HG03571 (cell line): ENCODE data around the gene SLC8A3.
A peak's percentile ranks its signal among the peaks of the same experiment; 100 is the strongest.
"Not testable (repeated sequence)": the region's sequence is repeated elsewhere in the genome, so short reads cannot be mapped to it uniquely, and the experiment has no call there.

Experiments used
- ATAC-seq: cut with Tn5 transposase; IDR thresholded peaks from one replicate; pipeline ENCODE4 v1.9.1; 2021; ENCODE audit not compliant: unreplicated experiment

Gene SLC8A3, protein sequence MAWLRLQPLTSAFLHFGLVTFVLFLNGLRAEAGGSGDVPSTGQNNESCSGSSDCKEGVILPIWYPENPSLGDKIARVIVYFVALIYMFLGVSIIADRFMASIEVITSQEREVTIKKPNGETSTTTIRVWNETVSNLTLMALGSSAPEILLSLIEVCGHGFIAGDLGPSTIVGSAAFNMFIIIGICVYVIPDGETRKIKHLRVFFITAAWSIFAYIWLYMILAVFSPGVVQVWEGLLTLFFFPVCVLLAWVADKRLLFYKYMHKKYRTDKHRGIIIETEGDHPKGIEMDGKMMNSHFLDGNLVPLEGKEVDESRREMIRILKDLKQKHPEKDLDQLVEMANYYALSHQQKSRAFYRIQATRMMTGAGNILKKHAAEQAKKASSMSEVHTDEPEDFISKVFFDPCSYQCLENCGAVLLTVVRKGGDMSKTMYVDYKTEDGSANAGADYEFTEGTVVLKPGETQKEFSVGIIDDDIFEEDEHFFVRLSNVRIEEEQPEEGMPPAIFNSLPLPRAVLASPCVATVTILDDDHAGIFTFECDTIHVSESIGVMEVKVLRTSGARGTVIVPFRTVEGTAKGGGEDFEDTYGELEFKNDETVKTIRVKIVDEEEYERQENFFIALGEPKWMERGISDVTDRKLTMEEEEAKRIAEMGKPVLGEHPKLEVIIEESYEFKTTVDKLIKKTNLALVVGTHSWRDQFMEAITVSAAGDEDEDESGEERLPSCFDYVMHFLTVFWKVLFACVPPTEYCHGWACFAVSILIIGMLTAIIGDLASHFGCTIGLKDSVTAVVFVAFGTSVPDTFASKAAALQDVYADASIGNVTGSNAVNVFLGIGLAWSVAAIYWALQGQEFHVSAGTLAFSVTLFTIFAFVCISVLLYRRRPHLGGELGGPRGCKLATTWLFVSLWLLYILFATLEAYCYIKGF

DNA sequence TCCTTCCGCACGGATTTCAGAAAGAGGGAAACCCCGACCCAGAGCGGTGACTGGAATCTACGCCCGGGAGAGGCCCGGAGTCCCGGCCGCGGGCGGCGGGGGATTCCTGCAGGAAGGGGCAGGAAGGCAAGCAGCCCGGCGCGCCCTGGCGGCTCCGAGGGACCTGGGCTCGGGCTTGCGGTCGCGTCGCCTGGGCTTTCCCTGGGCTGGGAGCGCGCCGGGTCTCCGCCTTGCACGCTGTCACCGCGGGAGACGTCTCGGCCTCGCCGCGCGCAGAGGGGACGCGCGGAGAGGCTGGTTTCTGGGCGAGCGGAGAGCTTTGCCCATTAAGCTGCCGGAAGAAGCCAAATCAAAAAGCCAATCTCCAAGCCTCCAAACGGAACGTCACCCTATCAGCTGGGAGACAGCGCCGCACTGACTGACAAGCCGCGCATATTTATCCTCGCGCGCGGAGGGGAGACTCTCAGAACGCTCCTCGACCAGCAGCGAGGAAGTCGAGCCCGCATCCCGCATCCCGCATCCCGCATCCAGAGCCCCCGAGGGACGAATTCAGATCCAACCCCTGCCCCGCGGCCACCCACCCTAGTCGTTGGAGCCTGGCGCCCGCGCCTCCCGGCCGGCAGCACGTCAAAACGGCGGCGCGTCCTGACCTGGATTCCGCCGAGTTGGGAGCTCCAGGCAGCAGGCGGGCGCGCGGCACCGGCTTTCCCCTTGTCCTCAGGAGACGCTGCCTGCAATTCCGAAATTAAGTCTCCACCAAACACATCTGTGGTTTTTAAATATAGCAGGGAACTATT is at the start of gene SLC8A3:
Gene SLC8A3 (minus strand): TSS at position 293 of the 797 bp plus-strand sequence. CDS start 20,529 bp downstream, outside the sequence.
- ATAC-seq, result no peak

DNA sequence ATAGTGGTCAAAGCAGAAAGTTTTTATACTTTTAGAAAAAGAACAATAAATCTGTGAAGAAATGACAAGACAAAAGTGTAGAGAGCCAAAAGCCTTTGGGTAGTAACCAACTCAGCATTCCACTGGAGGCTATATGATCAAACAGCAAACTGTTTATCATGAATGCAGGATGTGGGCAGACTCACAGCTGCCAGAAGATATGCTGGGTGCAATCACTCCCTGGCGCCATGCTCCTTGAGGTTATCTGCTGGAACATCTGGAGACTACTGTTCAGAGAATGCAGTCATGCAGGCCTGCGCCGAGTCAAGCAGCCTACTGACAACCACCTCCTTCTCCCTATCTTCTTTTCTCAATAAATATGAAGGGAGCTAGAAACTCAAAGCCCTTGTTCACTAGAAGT is 49.0 kb upstream of the SLC8A3 start:
- no peak for ATAC-seq

DNA sequence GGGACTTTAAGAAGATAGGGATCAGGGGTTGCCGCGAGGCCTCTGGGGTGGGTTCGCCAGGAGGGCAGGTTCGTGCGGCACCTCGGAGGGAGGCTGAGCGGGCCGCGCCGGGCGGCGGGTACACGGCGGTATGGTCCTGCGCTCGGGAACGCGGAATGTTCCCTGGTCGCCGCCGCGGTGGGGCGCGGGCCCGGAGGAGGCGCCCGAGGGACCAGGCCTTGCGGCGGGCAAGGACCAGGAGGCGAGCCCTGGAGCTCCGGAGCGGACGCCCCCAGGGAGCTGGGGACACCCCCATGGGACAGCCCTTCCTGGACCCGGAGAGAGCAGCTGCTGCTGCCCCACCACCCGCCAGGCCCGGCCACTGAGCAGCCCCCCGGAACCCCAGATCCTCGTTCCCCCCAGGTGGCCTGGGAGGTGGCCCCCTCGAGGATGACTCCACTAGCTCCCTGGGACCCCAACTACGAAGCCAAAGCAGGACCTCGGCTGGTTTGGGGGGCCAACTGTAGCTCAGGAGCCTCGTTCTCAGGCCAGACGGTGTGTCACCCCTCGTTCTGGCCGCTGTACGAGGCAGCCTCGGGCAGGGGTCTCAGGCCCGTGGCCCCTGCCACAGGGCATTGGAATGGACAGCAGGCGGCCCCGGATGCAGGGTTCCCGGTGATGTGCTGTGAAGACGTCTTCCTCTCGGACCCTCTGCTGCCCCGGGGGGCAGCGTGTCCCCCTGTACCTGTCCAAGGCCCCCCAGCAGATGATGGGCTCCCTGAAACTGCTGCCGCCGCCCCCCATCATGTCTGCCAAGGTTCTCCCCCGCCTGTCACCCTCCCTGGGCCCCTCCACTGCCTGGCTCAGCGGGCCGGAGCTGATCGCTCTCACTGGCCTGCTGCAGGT is 45.6 kb upstream of the SLC8A3 start:
- ATAC-seq, result no peak

DNA sequence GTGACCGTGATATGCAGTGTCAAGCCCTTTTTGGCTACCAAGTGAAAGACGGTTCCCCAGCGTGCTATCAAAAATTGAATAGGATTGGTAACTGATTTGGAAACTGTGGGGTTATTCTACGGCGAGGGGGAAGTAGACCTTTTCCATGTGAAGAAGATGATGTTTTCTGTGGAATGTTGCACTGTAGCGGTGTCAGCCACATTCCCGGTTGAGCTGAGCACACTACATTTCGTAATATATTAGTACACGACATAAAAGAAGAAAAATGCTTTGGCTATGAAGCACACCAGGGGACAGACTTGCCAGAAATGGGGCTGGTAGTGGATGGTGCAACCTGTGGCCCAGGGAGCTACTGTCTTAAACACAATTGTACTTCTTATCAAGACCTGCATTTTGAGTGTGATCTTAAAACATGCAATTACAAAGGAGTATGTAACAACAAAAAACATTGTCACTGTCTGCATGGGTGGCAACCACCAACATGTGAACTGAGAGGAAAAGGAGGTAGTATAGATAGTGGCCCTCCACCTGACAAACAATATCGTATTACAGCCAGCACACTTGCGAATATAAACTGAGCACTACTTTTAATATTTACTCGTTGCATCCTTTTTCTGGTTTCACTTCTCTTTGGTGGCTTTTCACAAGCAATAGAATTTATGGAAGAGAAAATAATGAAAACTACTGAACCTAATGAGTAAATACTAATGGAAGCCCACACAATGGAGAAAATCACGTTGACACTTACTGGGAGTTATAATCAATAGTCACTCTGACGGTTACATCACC is 43.2 kb upstream of the SLC8A3 start:
- not testable (repeated sequence) for ATAC-seq

DNA sequence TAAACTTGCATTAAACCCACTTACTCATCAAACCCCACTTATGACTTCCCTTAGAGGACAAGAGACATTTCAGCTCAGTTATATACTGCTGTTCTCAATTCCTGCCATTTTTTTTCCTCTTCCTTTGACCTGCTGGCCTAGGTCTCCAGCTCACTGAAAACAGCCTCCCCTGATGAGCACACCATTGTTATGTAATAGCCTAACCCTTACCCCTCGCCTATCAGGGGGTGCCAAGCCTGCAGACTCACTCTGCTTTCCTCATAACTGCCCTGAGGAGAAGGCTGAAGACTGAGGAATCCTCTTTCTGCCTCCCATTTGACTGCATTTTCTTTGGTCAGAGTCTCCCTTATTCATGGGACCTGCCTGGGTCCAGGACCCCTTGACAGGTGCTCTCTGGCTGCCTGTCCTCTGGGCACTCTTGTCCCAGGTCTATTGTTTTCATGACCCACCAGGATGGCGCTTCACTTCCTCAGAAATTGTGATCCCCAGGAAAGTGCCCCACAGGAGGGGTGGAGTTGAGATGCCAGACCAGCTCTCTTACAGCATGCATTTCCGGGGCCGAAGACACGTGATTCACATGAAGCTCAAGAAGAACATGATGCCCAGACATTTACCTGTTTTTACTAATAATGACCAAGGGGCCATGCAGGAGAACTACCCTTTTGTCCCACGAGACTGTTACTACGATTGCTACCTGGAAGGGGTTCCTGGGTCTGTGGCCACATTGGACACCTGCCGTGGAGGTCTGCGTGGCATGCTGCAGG is 41.3 kb upstream of the SLC8A3 start:
- not testable (repeated sequence) for ATAC-seq

DNA sequence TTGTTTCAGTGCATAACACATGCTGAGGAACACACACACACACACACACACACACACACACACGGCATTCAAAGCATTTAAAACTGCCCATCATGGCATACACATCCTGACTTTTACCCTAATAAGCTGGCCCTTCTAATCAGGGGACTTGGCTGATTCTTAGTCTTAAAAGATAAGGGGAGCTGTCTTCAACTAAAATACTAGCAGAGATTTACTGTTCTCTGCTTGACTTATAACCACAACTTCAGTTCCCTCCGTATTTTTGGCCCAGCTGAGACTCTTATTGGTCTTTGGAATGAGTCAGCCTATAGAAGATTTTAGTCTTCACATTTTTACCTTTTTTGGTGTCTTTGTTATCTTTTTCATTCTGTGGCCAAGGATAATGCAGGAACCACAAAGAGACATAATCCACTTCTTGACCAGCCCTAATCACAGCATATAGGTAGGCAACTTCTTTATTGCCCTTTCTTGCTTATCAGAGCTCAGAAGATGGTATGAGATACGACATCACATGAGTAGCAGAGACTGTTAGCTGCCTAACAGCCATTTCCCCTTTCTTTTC is 25.1 kb upstream of the SLC8A3 start:
- no peak for ATAC-seq

DNA sequence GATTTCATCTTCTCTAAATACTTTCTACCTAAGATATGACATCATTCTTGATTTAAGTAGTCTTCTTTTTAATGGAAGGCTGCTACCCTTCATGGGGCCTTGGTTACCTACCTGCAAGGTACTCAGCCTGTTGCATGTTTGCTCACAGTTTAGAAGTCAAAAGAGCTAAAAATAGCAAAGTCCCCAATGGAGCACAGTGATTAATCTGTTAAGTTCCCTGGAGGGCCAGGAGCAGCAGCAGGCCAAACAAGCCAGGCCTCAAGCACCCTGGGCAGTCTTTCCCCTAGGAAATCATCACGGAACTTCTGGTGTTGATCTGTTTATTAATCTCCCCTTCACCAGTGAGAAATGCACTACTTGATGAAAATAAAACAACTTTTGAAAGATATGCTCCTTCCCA is 24.0 kb upstream of the SLC8A3 start:
- ATAC-seq, result no peak

DNA sequence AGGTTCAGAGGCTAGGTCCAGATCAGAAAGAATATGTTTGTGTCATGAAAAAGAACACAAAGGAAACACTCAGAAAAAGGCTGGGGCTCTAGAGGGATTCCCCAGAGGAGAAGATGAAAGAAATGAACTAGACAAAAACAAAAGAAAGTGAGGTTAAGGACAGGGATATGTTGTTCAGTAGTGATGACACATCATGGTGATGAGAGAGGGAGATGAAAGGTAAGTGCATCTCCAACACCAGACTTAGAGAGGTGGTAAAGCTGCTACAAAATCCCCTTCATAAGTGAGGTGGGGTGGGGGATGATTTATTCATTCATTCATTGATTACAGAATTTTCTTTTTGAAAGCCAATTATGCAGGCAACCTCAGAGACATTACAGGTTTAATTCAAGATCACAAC is 19.6 kb upstream of the SLC8A3 start:
- no peak for ATAC-seq

DNA sequence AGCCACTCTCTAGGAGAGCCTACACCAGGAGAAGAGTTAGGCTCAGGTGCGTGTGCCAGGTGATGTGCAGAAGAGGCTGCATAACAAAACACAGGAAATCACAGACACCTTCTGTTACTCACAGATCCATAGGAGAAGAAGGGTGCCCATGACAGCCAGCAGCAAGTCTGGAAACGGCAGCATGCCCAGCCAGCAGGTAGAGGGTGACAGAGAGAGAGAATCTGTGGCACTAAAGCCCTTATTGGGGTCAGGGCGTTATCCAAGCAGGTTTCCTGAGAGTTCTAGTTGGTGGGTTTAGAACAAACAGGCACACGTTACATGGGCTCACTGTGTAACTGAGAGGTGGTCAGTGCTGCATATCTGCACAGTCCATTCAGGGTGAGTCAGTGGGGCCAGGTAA is 14.9 kb upstream of the SLC8A3 start:
- no peak for ATAC-seq

DNA sequence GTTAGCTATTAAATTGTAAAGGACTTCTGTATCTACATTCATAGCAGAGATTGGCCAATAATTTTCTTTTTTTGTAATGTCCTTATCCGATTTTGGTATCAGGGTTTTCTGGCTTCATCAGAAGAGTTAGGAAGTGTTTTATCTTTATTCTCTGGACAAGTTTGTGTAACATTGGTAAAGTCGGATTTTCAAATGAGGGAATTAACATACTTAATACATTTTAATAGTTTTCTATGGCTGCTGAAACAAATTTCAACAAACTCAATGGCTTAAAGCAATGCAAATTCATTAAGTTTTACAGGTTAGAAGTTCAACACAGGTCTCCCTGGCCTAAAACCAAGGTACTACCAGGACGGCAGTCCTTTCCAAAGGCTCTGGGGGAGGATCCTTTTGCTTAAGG is 13.2 kb upstream of the SLC8A3 start:
- no peak for ATAC-seq

DNA sequence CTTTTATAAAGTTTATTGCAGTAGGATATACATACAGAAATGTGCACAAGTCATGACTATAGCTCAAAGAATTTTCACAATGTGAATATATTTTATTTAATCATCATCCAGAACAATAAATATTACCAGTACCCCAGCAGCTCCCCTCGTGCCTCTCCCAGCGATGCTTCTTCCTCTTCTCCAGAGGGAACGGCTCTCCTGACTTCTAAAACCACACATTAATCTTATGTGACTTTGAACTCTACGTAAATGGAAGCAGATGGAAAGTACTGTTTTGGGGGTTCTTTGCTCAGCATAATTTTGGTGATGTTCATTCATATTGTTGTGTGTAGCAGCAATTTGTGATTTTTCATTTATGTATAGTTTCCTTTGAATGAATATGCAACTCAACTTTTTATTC is 4.6 kb upstream of the SLC8A3 start:
- no peak for ATAC-seq

DNA sequence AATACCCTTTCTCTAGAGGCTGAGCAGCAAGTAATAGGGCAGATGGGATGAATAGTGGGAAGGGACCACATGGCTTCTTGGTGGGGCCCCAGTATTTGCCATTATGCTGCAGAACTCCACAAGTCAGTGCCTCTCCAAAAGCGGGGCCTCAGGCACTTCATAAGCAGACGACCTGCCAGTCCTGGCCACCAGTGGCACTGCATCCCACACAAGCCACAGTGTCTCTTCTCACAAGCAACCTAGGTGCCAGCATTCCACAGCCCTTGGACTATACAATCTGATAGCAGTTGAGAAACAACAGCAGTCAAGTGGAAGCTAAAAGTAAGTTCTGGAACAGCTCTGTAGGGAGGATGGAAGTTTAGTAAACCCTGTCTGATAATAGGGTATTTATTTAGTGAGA is 4.2 kb upstream of the SLC8A3 start:
- no peak for ATAC-seq

DNA sequence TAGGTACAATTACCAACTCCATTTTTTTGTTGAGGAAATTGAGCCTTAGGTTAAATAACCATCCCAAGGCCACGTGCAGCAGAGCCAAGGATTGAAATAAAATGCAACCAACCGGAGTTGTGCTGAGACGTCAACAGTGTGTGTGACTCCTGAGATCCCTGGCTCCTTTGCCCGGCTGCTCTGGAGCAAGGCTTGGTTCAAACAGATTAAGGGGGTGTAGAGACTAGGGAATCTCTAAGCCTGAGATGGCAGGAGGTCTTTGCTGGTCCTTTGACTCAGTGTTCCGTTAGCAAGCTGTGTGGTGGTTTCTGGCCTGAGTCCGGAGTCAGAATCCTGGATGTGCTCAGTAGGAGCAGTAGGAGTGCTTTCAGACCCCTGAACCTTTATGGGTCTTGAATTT is 1.4 kb upstream of the SLC8A3 start:
- no peak for ATAC-seq

DNA sequence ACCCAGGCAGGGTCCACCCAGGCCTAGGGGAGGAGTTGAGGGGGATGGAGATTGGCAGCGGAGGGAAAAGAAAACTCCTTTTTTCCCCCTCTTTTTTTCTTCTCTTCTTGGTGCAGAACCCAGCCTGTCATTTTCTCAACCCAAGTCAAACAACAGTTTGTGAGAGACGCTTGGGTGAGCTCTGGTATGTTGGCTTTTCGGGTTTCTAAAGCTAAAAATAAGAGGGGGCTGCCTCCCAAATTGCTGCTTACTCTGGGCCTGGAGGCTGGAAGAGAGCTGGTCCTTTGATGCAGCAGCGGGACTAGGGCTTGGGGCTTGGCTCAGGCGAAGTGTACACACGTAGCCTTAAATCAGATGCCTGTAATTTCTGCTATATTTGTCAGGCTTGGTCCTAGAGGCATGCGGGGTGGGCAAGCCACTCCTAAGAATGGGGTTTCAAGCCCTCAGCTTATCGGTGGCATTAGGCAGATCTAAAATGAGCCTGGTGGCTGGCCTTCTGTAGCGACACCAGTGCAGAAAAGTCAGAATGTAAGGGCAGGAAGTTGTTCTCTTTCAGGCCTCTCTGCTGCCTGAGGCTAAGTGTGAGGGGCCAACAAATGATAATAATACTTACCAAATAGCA is 816 bp upstream of the SLC8A3 start:
- ATAC-seq, result no peak

DNA sequence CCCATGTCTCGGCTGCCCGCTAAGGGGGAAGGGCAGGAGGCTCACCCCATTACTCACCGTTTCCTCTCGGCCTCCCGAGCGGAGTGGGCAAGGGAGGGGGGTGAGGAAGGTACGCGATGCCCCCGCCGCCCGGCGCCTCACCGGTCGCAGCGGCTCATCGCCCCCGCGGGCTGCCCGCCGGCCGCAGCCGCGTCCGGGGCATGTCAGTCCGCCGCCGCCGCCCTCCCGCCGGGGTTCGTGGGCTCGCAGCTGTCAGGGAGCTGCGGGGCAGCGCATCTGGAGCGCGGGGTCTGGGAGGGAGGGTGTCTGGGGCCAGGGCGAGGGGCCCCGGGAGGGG is 461 bp downstream of the SLC8A3 start:
- ATAC-seq, result no peak

DNA sequence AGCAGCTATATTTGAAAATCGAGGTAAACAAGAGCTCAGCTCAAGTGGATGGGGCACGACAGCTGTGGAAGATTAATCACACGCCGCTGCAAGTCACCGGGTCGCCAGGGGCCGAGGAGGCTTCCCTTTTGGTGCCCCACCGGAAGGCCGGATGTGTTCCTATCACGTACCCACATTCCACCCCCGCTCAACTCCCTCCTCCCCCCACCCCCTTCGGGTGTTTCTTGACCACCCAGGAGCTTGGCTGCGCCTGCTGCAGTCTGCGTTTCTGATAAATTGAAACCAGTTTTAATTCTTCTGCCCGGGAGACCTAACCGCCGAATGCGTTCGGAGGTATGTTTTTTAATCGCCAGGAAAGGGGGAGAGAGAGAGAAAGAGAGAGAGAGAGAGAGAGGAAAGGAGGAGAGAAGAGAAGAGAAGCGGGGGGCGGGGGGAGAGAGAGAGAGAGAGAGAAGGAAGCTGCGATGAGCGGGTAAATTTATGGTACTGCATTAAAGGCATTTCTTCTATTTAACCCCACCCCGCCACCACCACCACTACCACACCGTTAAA is 1.8 kb downstream of the SLC8A3 start:
- no peak for ATAC-seq

DNA sequence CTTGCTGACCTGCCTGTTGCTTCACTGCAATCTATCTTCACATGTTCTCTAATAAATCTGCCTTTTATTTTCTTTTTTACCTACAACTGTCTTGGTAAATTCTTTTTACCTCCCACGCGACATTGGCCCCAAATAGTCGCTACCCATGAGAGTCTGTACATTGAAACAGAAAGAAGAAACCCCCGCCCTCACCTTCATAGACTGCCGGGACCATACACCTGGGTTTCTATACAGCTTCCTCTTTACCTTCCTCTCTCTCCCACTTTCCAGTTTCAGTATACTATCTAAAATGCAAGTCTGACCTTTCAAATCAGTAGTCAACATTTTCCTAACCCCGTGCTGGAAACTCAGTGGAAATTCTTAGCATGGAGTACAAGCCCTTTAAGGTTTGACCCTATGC is 4.8 kb downstream of the SLC8A3 start:
- ATAC-seq, result peak; percentile 42

DNA sequence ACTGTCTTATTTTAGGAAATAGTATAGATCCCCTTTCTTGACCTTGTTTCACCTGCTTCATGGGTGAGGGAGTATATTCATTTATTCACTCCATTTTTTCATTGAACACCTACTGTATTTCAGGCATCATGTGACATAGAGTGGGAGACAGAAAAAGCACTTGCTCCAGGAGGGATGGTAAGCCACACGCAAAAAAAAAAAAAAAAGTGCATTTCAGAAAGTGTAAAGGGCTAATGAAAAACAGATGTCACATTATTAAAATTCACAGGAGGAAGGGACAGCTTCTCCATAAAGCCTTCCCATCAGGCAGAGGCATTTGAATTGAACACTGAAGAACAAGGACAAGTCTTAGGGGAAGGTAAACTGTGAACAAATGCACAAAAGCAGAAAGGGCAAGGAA is 7.5 kb downstream of the SLC8A3 start:
- ATAC-seq, result no peak
